Activated T-helper 1 cell treated with anti-CD3 and anti-CD28 coated beads, Interleukin-2, amount 50 U/mL, for 16 hours (primary cell): Measurements from ENCODE around the gene SLC22A16.

Experiments
- DNase-seq, 2 donors: peaks; one replicate each; pipeline ENCODE4 v3.0.0-alpha.2; 2020; ENCODE audit warnings: low read depth in 1 of 2, low spot score in 1 of 2

The SLC22A16 gene

GRCh38 chr6:110449541-110449895 is 26.9 kb downstream of the SLC22A16 start:
- no peak for DNase-seq

- DNase-seq, result no peak
These were observed 27.4 kb downstream of the SLC22A16 start for GRCh38 chr6:110448846-110449540.

GRCh38 chr6:110447761-110448160 is 28.7 kb downstream of the SLC22A16 start:
- DNase-seq, result no peak

- DNase-seq, result no peak
These were observed 30.0 kb downstream of the SLC22A16 start for GRCh38 chr6:110446405-110446804.

- no peak for DNase-seq
These were observed 36.4 kb downstream of the SLC22A16 start for GRCh38 chr6:110440026-110440425.

- DNase-seq, result no peak
These were observed 37.1 kb downstream of the SLC22A16 start for GRCh38 chr6:110439356-110439755.

- no peak for DNase-seq
These were observed 41.3 kb downstream of the SLC22A16 start for GRCh38 chr6:110434961-110435602.

- DNase-seq, result no peak
These were observed 44.0 kb downstream of the SLC22A16 start for GRCh38 chr6:110432285-110432900.

GRCh38 chr6:110430741-110431140 is 45.7 kb downstream of the SLC22A16 start:
- DNase-seq, result no peak

GRCh38 chr6:110430236-110430635 is 46.2 kb downstream of the SLC22A16 start:
- no peak for DNase-seq

- no peak for DNase-seq
These were observed 48.3 kb downstream of the SLC22A16 start for GRCh38 chr6:110428153-110428552.

- DNase-seq, result no peak
These were observed 50.6 kb downstream of the SLC22A16 start for GRCh38 chr6:110425816-110426215.

GRCh38 chr6:110422444-110422822 is 54.0 kb downstream of the SLC22A16 start:
- DNase-seq, result no peak

GRCh38 chr6:110421749-110422443 is 54.5 kb downstream of the SLC22A16 start:
- DNase-seq, result no peak

- DNase-seq, result no peak
These were observed 57.2 kb downstream of the SLC22A16 start for GRCh38 chr6:110419028-110419739.

GRCh38 chr6:110418594-110418993 is 57.8 kb downstream of the SLC22A16 start:
- DNase-seq, result no peak

- DNase-seq, result no peak
These were observed 61.1 kb downstream of the SLC22A16 start, which contains the start of gene DDO for GRCh38 chr6:110415086-110415916. TSS of gene DDO (minus strand) at chr6:110415575. CDS start at chr6:110413462, 2,113 bp downstream.

- DNase-seq, result no peak
These were observed 61.7 kb downstream of the SLC22A16 start for GRCh38 chr6:110414669-110415068.

GRCh38 chr6:110412360-110412759 is 64.1 kb downstream of the SLC22A16 start:
- DNase-seq, result no peak

- DNase-seq, result no peak
These were observed 65.9 kb downstream of the SLC22A16 start for GRCh38 chr6:110410511-110410910.
